Measurements from ENCODE around the gene ARHGAP10.

The ARHGAP10 gene, protein sequence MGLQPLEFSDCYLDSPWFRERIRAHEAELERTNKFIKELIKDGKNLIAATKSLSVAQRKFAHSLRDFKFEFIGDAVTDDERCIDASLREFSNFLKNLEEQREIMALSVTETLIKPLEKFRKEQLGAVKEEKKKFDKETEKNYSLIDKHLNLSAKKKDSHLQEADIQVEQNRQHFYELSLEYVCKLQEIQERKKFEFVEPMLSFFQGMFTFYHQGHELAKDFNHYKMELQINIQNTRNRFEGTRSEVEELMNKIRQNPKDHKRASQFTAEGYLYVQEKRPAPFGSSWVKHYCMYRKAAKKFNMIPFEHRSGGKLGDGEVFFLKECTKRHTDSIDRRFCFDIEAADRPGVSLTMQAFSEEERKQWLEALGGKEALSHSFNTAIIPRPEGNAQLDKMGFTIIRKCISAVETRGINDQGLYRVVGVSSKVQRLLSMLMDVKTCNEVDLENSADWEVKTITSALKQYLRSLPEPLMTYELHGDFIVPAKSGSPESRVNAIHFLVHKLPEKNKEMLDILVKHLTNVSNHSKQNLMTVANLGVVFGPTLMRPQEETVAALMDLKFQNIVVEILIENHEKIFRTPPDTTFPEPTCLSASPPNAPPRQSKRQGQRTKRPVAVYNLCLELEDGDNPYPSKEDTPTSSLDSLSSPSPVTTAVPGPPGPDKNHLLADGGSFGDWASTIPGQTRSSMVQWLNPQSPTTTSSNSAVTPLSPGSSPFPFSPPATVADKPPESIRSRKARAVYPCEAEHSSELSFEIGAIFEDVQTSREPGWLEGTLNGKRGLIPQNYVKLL

DNA sequence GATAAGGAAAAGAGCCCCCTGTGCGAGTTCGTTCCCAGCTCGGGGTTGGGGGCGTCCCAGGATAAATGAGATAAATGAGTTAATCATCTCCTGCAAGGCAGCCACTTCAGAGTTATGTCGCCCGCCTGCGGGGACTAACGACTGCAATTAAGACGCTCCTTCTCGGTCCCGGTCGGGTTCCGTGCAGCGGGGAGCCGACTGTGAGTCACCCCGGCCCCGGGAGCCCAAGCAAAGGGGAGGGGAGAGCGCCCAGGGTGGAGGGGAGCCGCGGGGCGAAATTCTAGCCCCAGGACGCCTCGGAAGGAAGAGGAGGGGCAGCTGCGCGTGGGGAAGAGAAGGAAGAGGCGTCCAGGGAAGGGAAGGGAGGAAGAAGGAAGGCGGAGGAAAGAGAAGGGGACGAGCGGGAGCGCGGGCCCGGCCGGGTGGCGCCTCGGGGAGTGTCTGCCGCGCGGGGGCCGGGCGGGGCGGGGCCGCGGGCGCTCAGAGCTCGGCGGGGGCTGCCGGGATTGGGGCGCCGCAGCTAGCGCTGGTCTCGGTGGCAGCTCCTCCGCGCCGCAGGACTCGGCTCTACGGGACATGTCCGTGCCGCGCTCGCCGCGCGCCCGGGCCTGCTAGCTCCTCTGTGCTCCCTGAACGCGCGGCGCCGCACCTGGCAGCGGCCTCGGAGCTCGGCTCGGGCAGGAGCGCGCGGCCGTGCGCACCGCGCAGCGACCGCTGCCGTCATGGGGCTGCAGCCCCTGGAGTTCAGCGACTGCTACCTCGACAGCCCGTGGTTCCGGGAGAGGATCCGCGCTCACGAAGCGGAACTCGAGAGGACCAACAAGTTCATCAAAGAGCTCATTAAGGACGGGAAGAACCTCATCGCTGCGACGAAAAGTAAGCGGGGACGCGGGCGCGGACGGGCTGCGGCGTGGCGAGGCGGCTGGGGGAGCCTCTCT lies at the start of gene ARHGAP10:
Gene ARHGAP10 (plus strand): TSS at position 509 of the 938 bp plus-strand sequence. CDS start 214 bp downstream, at position 723.
- DNase-seq: no peak

DNA sequence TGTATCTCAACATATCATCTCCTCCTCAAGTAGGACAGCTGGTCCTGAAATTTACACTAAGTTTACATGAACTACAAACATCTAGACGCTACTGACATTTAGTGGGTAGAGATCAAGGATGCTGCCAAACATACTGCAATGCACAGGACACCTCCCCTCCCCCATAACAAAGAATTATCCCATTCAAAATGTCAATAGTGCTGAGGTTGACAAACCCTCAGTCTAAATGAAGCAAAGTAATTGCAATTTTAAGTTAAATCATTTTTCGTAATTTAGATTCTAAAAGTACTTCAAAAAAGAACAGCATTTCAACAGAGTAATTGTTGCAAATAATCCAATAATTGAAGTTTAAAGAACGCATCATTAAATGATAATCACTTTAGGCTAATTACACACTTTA lies 49.1 kb upstream of the ARHGAP10 start:
- no peak for DNase-seq

DNA sequence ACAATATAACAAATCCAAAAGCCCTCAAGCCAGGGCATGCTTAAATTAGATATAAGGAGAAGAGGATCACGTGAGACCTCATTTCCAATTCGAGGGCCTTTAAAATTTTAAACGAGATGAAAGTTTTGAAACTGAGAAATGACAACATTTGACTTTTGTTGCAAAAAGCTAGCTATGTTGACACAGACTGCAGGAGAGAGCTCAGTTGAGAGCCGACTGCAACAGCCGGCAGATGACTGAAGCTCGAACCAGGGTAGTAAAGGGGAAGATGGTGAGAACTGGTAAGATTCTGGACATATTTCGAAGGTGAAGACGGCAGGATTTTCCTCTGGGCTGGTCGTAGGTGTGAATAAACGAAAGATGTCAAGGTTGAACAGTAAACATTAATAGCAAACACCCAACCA lies 48.7 kb upstream of the ARHGAP10 start:
- DNase-seq: peak; percentile 21

DNA sequence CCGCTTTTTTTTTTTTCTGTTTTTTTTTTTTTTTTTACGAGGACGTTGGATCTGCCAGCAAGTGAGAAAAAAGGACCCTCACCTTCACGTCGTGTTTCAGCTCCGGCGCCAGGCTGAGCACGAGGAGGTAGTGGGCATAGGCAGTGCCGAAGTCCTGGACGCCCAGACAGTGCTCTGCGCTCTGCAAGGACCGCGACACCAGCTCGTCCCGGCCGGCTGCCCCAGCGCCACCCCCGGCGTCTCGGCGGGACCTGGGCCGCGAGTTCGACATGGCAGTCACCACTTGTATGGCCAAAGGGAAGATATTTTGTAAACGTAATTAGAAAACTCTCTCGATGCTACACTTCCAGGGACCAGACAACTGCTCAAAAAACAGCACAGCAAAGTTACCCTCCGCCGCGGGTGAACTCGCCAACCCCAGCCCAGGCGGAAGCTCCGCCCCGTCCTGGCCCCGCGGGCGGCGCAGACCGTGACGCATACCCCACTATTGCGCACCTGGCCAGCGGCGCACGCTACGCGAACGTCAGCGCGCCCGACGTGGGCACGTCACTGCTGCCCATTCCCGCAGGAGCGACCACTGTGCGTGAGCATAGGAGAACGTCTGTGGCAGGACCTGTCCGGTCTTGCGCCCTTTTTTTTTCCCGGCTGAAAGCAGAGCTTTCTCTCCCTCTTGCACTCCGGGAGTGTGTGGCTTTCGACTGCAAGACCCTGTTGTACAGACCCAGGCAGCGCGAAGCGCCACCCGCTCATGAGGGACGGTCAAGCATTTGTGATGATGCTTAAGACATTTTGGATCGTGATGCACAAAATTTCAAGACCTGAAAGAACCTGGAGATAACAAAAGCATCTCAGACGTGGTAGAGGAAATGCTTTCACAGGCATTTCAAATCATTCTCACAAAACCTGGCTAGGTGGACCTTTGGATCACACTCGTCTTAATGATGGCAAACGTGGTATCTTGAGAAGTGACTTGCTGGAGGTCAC lies 47.9 kb upstream of the ARHGAP10 start, which contains the start of gene PRMT9:
Gene PRMT9 (minus strand): TSS at position 447 of the 984 bp plus-strand sequence. CDS start 176 bp downstream, at position 271.
- DNase-seq: peak; percentile 89

DNA sequence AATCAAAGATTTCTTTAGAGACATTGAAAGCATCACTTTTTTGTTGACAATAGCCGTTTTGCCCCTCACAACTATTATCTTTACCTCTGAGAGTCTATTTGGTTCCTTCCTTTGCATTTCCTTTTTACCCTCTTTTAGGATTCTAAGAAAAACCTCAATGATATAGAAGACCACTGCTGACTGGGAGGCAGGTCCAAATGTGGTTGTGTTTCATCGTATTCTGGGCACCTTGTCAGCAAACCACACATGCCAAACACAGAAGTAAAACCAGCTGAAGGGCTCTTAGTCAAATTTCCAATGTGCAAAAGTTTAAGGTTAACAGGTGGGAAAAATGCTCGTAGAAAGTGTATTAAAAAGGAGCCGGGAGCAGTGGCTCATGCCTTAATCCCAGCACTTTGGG lies 42.8 kb upstream of the ARHGAP10 start:
- no peak for DNase-seq

DNA sequence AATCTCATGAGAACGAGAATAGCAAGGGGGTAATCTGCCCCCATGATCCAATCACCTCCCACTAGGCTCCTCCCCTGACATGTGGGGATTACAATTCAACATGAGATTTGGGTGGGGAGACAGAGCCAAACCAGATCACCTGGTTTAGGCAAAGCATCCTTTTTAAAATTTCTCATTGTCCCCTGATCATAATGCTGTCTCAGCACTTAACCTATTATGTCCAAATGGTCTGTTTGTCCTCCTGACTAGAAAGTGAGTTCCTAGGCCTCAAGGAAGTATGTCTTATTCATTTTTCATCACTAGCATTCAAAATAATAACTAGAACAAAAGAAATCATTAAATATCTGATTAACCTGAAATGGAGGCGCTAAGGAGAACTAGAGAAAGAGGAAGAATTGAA lies 40.1 kb upstream of the ARHGAP10 start:
- DNase-seq: no peak

DNA sequence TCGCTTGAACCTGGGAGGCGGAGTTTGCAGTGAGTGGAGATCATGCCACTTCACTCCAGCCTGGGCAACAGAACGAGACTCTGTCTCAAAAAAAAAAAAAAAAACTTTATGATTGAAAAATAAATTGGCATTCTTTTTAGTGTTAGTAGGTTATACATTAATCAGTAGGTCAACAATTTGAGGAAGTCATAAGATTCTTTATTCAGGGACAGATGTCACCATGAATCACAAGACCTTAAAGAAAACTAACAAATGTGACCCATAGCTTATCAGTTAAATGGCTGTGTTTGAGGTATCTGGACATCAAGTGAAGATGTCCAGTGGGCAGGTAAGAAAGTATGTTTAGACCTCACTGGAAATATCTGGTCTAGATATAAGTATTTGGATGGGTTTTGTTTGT lies 38.7 kb upstream of the ARHGAP10 start:
- DNase-seq: no peak

DNA sequence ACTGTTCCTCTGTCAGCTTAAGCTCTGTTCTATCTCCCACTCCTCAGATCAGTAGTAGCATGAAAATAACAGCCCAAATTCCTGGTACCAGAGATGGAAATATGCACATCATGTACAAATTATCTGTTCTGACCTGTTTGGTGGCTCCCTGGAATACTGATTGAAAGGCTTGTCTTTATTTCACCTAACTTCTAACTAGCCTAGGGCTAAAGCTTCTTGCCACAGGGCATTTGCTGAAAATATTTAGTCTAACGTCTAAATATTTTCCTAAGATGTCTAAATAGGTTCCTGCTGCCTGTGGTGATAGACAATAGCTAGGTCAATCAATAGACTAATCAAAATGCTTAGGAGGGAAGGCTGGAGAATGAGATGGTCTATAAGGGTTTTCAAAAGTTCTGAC lies 35.0 kb upstream of the ARHGAP10 start:
- no peak for DNase-seq

DNA sequence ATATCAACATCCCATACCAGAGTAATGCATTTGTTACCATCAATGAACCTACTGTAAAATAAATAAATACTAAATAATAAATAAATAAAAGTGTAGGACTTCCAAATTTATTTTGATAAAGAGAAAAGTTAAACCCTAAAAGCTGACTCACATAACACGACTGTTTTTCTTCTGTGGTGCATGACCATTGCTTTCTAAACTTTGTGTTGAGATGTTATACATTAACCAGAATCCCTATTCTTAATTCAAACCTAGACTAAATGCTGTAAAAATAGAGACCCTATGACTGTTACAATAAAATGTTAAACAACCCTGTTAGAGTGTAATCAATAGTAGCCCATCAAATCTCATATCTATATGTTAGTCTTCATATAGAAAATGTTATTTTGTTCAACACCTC lies 27.0 kb upstream of the ARHGAP10 start:
- DNase-seq: no peak

DNA sequence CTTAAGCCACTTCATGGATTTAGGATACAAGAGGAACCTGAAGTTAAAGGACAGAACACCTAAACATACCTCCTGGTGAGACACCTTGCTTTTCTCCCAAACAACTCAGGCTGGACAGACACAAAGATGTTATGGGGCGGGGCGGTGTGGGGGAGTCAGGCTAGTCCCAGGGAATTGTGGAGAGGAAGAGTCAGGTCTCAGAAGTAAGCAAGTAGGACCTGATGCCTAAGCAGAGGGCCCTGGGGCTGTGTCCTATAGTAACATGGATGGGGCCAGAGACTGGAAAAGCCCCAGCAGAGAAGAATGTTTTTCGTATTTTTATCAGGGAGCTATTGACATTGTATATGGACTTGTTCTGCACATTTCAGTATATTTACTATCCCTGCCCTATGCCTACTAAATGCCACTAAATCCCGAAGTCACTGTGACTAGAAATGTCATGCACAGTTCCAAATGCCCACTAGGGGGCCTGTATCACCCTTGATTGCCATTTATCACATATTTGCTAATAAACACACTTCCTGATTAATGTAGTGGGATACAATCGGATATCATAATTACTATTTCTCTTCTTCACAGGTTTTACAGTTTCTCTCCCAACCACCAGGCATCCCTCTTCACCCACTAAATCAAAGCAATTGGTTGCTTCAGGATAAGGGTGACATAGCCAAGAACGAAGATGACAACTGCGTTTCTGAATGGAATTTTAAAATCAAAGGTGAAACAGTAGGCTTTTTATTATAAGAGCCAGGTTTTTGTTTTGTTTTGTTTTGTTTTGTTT lies 23.8 kb upstream of the ARHGAP10 start:
- peak; percentile 47 for DNase-seq

DNA sequence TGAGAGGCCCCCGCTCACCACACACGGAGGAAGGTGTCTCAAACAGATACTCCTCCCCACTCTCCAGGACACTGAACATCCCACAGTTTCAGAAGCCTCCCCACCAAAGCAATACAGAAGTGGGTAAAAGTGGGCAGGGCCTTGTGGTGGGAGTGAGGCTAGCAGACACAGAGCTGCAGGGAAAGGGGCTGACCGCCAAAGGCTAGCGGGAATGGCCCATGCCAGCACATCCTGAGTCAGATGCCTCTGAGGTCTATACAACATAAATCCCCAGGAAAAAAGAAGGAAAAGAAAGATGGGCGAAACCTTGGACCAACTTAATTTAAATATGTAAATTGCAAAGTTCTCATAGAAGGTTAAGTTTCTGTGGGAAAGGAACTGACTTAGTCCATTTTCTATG lies 21.9 kb upstream of the ARHGAP10 start:
- DNase-seq: no peak

DNA sequence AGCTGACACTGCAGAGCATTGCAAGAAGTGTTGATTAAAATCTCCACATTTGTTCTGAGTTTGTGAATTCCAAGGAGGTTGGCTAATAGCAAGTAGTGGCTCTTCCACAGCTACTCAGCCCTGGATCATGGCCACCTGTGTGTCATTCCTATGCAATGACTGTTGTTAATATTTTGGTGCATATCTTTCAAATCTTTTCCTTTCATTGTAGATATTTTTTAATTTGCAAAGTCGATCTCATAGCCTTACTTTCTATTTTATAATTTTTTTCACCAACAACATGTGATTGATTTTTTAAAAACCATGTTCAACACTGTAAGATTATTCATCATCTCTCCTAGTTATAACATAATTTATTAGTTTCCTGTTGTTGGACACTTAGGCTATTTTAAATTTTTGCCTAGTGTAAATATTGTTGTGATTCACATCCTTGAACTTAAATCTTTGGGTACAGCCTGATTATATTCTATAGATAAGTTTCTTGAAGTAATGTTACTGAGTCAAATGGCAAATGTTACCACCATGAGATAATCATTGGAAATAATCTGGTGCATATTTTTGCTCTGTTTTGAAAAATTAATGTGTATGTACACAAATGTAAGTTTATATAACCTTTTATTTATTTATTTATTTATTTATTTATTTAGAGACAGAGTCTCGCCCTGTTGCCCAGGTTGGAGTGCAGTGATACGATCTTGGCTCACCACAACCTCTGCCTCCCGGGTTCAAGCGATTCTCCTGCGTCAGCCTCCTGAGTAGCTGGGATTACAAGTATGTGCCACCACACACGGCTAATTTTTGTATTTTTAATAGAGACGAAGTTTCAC lies 17.1 kb upstream of the ARHGAP10 start:
- no peak for DNase-seq

DNA sequence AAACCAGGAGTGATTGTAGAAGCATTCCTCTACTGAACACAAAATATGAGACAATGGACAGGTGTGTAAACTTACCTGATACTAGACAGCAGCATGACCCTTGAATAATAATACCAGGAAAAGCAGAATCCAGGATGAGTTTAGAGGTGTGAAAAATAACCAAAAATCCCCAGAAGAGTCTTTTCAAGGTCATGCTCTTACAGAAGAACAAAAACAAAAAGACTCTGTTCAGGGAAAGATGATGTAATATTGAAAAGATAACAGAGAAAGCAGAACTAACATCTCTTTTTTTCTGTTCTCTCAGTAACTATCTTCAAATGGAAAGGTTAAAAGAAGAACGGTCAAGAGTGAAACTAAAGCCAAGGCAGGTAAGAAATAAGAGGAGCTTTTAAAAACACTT lies 14.0 kb upstream of the ARHGAP10 start:
- DNase-seq: no peak

DNA sequence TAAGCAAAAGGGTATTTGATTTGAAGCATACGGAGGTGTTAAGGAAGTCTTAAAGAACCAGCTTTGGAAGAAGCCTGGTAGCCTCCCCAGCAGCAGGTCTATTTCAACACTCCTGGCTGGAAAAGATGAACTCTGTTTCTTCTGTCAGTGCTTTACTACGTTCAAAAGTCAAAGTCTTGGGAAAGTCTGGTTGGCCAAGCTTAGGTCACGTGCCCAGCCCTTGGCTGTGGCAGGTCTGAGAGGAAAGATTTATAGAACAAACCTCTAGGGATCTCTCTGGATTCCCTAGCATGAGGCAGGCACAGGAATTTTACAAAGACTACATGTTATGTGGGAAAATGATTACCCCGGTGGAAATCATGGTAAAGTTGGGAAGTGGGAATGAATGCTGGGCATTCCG lies 8.6 kb upstream of the ARHGAP10 start:
- no peak for DNase-seq

DNA sequence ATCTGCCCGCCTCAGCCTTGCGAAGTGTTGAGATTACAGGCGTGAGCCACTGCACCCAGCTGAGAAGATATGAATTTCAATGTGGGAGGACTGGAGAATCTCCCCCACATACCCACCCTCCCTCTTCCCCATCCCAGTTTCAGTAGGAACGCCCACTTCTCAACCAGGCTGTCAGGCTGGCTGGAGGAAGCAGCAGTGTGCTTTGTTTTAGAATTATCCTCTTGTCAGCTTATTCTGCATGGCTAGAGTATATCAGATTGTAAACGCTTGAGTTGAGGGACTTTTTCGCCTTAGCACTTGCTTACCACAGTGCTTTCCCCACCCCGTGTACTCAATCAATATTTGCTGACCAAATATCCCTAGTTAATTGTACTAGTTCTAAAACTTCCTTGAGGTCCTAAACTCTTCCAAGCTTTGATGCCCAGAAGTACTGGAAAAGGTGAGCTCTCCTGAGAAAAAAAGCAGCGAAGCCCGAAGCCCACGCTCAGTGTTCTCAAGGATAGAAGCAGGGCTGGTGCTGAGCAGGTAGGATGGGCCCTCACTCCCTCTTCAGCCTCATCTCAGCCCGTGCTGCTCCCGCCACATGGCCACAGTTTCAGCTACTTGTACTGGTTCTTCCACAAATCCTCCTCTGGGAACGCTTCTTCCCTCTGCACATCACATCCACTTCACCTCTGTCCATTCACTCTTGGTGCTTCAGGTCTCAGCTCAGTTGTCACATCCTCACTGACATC lies 7.3 kb upstream of the ARHGAP10 start:
- no peak for DNase-seq

DNA sequence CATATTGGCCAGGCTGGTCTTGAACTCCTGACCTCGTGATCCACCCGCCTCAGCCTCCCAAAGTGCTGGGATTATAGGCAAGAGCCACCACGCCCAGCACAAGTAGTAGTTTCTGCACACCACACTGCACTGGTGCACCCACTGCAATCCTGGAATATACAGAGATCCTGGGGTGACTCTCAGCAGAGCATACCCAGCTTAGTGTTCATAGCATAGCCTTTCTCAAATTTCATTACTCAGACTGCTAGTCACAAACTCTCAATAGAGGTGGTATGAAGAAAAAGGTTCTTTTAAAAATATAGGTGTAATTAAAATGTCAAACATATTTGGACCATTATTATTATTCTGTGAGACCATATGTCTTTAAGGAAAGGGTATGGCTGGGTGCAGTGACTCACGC lies 6.2 kb upstream of the ARHGAP10 start:
- no peak for DNase-seq

DNA sequence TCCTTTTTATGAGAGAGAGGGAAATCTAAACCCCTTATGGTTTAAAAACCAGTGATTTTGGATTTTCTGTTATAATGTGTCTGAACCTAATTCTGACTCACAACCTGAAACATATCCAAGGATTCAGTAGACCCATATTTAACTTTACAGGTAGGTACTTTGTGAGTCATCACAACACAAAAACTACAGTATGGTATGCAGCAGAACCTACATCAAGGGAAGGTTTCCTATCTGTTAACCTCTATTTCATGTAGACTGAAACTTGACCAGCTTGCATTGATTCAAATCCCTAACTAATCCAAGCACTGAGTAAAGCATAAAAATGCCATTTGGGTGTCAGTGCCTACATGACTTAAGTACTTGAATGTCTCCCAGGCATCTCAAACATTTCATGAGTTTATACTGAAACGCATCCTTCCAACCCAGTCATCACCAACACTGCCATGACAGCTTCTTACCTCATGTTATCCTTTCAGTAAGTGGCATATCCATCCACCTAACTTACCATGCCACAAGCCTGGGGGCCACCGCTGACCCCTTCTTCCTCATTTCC lies 4.3 kb upstream of the ARHGAP10 start:
- DNase-seq: no peak

DNA sequence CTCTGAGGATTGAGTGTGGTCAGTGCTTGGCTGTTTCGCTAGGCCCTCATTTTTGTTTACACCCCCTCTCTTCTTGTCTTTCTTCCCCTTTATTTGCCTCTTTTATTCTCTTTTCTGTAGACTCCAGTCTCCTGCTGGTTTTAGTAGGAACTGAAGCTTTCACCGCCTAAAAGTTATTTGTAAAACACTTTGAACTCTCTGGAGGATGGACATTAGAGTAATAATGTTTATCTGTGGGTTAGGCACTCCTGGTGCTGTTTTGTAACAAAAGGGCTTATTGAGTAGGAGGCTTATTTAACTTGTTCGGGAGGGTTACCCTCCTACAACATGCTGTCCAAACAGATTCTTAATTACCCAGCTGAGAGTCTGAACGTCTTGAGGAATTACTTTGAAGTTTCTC lies 1.6 kb upstream of the ARHGAP10 start:
- no peak for DNase-seq

All from midbrain (tissue), 1 donor.